ENCODE measurements around the gene SNPH.

- TF ChIP-seq, protein P1, sequence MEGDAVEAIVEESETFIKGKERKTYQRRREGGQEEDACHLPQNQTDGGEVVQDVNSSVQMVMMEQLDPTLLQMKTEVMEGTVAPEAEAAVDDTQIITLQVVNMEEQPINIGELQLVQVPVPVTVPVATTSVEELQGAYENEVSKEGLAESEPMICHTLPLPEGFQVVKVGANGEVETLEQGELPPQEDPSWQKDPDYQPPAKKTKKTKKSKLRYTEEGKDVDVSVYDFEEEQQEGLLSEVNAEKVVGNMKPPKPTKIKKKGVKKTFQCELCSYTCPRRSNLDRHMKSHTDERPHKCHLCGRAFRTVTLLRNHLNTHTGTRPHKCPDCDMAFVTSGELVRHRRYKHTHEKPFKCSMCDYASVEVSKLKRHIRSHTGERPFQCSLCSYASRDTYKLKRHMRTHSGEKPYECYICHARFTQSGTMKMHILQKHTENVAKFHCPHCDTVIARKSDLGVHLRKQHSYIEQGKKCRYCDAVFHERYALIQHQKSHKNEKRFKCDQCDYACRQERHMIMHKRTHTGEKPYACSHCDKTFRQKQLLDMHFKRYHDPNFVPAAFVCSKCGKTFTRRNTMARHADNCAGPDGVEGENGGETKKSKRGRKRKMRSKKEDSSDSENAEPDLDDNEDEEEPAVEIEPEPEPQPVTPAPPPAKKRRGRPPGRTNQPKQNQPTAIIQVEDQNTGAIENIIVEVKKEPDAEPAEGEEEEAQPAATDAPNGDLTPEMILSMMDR (IDR thresholded peaks at IDR 0.05): no peak
- no peak for TF ChIP-seq POLR2A (IDR thresholded peaks at IDR 0.05)
These were observed 3.1 kb downstream of the SNPH start for GRCh38 chr20:1269235-1269634.
